Hepatocyte (in vitro differentiated cells): Measurements from ENCODE around the gene LCAT. TPM values are rescaled to one million over a fixed set of nuclear protein-coding genes. Genes with fewer than 3 reads are reported as not detected.

Experiments used
- DNase-seq: peaks from one replicate; pipeline ENCODE4 v3.0.0-alpha.2; 2016; ENCODE audit warnings: low spot score
- H2AFZ ChIP-seq: fragments of 200-600 bp; sonication (generic); 2 replicates; pipeline ENCODE4 v1.6.0; 2016; ENCODE audit warnings: antibody characterized with exemption, mild to moderate bottlenecking
- H3K27ac ChIP-seq: fragments of 200-600 bp; sonication (generic); 2 replicates; pipeline ENCODE4 v1.5.1; 2016; ENCODE audit warnings: mild to moderate bottlenecking
- H3K27me3 ChIP-seq: fragments of 200-600 bp; sonication (generic); 2 replicates; pipeline ENCODE4 v1.6.1; 2016
- H3K36me3 ChIP-seq: fragments of 200-600 bp; sonication (generic); replicated peaks from 2 replicates; pipeline ENCODE4 v1.5.1; 2016; ENCODE audit warnings: low read depth; ENCODE audit not compliant: insufficient read depth
- H3K4me1 ChIP-seq: fragments of 200-600 bp; sonication (generic); 2 replicates; pipeline ENCODE4 v1.5.1; 2016; ENCODE audit warnings: mild to moderate bottlenecking, moderate library complexity; ENCODE audit not compliant: insufficient read depth
- H3K4me2 ChIP-seq: fragments of 200-600 bp; sonication (generic); 2 replicates; pipeline ENCODE4 v1.6.0; 2016
- H3K4me3 ChIP-seq: fragments of 200-600 bp; sonication (generic); 2 replicates; pipeline ENCODE4 v1.5.1; 2016; ENCODE audit warnings: mild to moderate bottlenecking
- H3K79me2 ChIP-seq: fragments of 200-600 bp; sonication (generic); 2 replicates; pipeline ENCODE4 v1.6.0; 2017; ENCODE audit warnings: mild to moderate bottlenecking
- H3K9me2 ChIP-seq: fragments of 200-600 bp; sonication (generic); replicated peaks from 2 replicates; pipeline ENCODE4 v1.6.0; 2017; ENCODE audit warnings: mild to moderate bottlenecking; ENCODE audit not compliant: insufficient read depth
- H3K9me3 ChIP-seq: fragments of 200-600 bp; sonication (generic); 2 replicates; pipeline ENCODE4 v1.5.1; 2016; ENCODE audit warnings: low read depth, mild to moderate bottlenecking
- H4K20me1 ChIP-seq: fragments of 200-600 bp; sonication (generic); 2 replicates; pipeline ENCODE4 v1.6.0; 2016; ENCODE audit warnings: mild to moderate bottlenecking; ENCODE audit not compliant: insufficient read depth, poor library complexity, severe bottlenecking
- CTCF ChIP-seq: fragments of 200-600 bp; sonication (generic); IDR thresholded peaks from 2 replicates; pipeline ENCODE4 v1.5.1; 2016; ENCODE audit warnings: antibody characterized with exemption, mild to moderate bottlenecking; ENCODE audit not compliant: poor library complexity
- EZH2 ChIP-seq: fragments of 200-600 bp; sonication (generic); IDR thresholded peaks from 2 replicates; pipeline ENCODE4 v1.6.1; 2016; ENCODE audit warnings: antibody characterized with exemption, mild to moderate bottlenecking, borderline replicate concordance
- EZH2phosphoT487 ChIP-seq: fragments of 200-600 bp; sonication (generic); IDR thresholded peaks from one replicate; pipeline ENCODE4 v1.6.1; 2018; ENCODE audit warnings: antibody characterized with exemption, mild to moderate bottlenecking, low read depth, moderate library complexity; ENCODE audit not compliant: unreplicated experiment, severe bottlenecking
- WGBS: methylation state at CpG from one replicate; pipeline ENCODE4 v1.1.6; 2016; ENCODE audit warnings: low lambda C conversion rate; ENCODE audit errors: missing lambda C conversion rate; 5-methylcytosine and 5-hydroxymethylcytosine counted together
- polyA plus RNA-seq: library from polyadenylated mRNA; unstranded; fragments of >200 nt; fragmentation: Nextera tagmentation; extraction: Ambion mirVana; gene quantifications from 2 replicates; pipeline ENCODE4 v1.2.1, GENCODE V29; 2016
- total RNA-seq: library from RNA; depleted of rRNA; stranded (reverse); fragments of >200 nt; gene quantifications from 2 replicates; pipeline ENCODE4 v1.2.3, GENCODE V29; 2014

The LCAT gene
- 15.6 and 19.8 TPM in 2 replicates for total RNA-seq
- polyA plus RNA-seq: 44.6 and 47.3 TPM in 2 replicates

- Histone ChIP-seq H3K4me2 (no peak within 1 kb of the TSS), H3K27ac (no peak within 1 kb of the TSS), H4K20me1 (no peaks in the 10 kb centered on the region), H3K4me3 (no peak within 1 kb of the TSS), H3K9me3 (no peaks in the 10 kb centered on the region), H3K79me2 (peaks cover 13% of the 10 kb centered on the region), H3K36me3 (no peaks in the 10 kb centered on the region), H3K27me3 (no peaks in the 10 kb centered on the region), H3K9me2 (no peaks in the 10 kb centered on the region), H3K4me1 (no peaks in the 10 kb centered on the region), H2AFZ (no peak within 1 kb of the TSS)
- DNase-seq: no peak
- TF ChIP-seq EZH2 (no peak), CTCF (no peak), EZH2phosphoT487 (no peak)
- 82% methylated on average over 19 of the region's 23 CpGs for WGBS
Measured at GRCh38 chr16:67943619-67944504, at the start of gene LCAT. TSS of gene LCAT (minus strand) at chr16:67944120. CDS start at chr16:67944101, 19 bp downstream.

GRCh38 chr16:67993207-67994039 is 49.5 kb upstream of the LCAT start:
- Histone ChIP-seq H3K4me1 (peaks cover 6% of the 10 kb centered on the region), H3K79me2 (no peaks in the 10 kb centered on the region), H3K27ac (no peak overlapping the region), H3K4me2 (peak overlapping the region; percentile 73), H3K9me2 (no peaks in the 10 kb centered on the region), H2AFZ (peak overlapping the region; percentile 78), H3K36me3 (no peaks in the 10 kb centered on the region), H3K9me3 (no peaks in the 10 kb centered on the region), H3K4me3 (no peak overlapping the region), H3K27me3 (no peaks in the 10 kb centered on the region), H4K20me1 (no peaks in the 10 kb centered on the region)
- peak; percentile 87 for DNase-seq
- TF ChIP-seq CTCF (peak; percentile 96), EZH2phosphoT487 (no peak)
- 27% methylated on average over 33 of the region's 39 CpGs for whole genome bisulfite sequencing

GRCh38 chr16:67992661-67993206 is 48.8 kb upstream of the LCAT start:
- Histone ChIP-seq H3K9me3 (no peaks in the 10 kb centered on the region), H3K9me2 (no peaks in the 10 kb centered on the region), H3K4me3 (no peak overlapping the region), H3K27me3 (no peaks in the 10 kb centered on the region), H3K27ac (no peak overlapping the region), H4K20me1 (no peaks in the 10 kb centered on the region), H3K79me2 (no peaks in the 10 kb centered on the region), H3K4me1 (peaks cover 6% of the 10 kb centered on the region), H2AFZ (no peak overlapping the region), H3K4me2 (peak overlapping the region; percentile 73), H3K36me3 (no peaks in the 10 kb centered on the region)
- TF ChIP-seq EZH2: no peak
- no peak for TF ChIP-seq CTCF
- WGBS: 88% methylated on average over 14 of the region's 20 CpGs
- DNase-seq: no peak
